Stomach smooth muscle (tissue), 2 donors: Measurements from ENCODE around the gene ARL14.

Experiments used
- H3K27ac ChIP-seq: one replicate; pipeline ENCODE4 v1.7.0; 2013; ENCODE audit warnings: mild to moderate bottlenecking, low read length, inconsistent platforms
- H3K27me3 ChIP-seq, 2 donors: one replicate each; pipeline ENCODE4 v1.7.0; 2013; ENCODE audit warnings: low read length in 2 of 2; ENCODE audit not compliant: insufficient read depth in 2 of 2, control insufficient read depth in 1 of 2
- H3K36me3 ChIP-seq, 2 donors: one replicate each; pipeline ENCODE4 v1.7.0; 2013; ENCODE audit warnings: low read length in 2 of 2; ENCODE audit not compliant: control insufficient read depth in 2 of 2, insufficient read depth in 2 of 2
- H3K4me1 ChIP-seq: one replicate; pipeline ENCODE4 v1.7.0; 2013; ENCODE audit warnings: low read length; ENCODE audit not compliant: control insufficient read depth, insufficient read depth
- H3K4me3 ChIP-seq, 2 donors: one replicate each; pipeline ENCODE4 v1.7.0; 2013; ENCODE audit warnings: low read length in 2 of 2
- H3K9ac ChIP-seq, 2 donors: one replicate each; pipeline ENCODE4 v1.7.0; 2013; ENCODE audit warnings: low read length in 2 of 2, mild to moderate bottlenecking in 1 of 2
- H3K9me3 ChIP-seq, 2 donors: one replicate each; pipeline ENCODE4 v1.7.0; 2013; ENCODE audit warnings: low read length in 2 of 2; ENCODE audit not compliant: control insufficient read depth in 2 of 2
- donor health status: healthy.
- donor health status: Pancreatic carcinoma.

The ARL14 gene

GRCh38 chr3:160675566-160676124, 1.3 kb upstream of the ARL14 start:
- Histone ChIP-seq H3K36me3 (no peaks in the 10 kb centered on the region), H3K4me3 (no peak overlapping the region), H3K4me1 (no peaks in the 10 kb centered on the region), H3K9me3 (no peaks in the 10 kb centered on the region), H3K27me3 (no peaks in the 10 kb centered on the region), H3K27ac (no peak overlapping the region), H3K9ac (no peak overlapping the region)

DNA sequence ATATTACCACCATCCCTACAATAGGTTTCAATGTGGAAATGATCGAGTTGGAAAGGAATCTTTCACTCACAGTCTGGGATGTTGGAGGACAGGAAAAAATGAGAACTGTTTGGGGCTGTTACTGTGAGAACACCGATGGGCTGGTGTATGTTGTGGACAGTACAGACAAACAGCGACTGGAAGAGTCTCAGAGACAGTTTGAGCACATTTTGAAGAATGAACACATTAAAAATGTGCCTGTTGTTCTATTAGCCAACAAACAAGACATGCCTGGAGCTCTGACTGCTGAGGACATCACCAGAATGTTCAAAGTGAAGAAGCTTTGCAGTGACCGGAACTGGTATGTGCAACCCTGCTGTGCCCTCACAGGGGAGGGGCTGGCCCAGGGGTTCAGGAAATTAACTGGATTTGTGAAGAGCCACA, 510 bp downstream of the ARL14 start:
- Histone ChIP-seq H3K4me1 (no peaks in the 10 kb centered on the region), H3K27me3 (no peaks in the 10 kb centered on the region), H3K36me3 (no peaks in the 10 kb centered on the region), H3K9me3 (no peaks in the 10 kb centered on the region), H3K4me3 (no peak overlapping the region), H3K27ac (no peak overlapping the region), H3K9ac (no peak overlapping the region)

DNA sequence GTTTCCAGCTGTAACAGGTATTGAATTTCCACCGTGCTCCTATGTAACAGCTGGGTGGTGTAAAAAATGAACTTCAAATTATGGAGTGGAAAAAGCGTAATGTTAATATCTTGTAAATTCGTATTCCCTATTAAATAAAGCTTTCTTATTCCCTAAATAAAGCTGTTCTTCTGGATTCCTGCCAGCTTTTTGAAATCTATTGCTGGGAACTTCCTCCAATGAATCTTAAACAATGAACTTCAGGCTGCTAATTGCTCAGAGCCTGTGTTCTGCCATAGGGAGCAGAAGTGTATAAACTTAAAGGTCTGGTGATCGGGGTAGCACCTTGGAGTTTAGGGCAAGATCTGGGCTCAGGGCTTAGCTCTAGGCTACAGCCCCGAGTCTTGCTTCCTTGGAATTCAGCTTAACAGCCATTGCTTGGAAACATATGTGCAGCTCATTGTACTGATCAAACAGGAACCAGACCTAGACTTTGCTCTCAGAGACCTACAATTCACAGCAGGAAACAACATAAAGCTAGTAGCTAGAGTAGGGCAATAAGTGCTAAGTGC, 1.4 kb downstream of the ARL14 start:
- Histone ChIP-seq H3K27ac (no peak overlapping the region), H3K9me3 (no peaks in the 10 kb centered on the region), H3K9ac (no peak overlapping the region), H3K4me1 (no peaks in the 10 kb centered on the region), H3K27me3 (no peaks in the 10 kb centered on the region), H3K36me3 (no peaks in the 10 kb centered on the region), H3K4me3 (no peak overlapping the region)

DNA sequence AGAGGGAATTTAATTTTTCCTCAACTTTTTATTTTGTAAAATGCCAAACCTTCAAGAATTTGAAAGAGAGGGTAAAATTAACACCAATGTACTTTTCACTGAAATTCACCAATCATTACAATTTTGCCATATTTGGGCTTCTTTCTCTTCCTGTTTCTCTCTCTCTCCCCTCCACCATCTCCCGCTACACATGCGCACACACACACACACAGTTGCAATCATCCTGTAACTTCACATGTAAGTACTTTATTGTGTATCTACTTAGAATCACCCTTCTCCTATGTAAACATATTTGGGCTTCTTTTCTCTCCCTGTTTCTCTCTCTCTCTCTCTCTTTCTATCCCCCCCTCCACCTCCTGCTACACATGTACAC, 7.4 kb downstream of the ARL14 start:
- Histone ChIP-seq H3K9me3 (no peaks in the 10 kb centered on the region), H3K4me3 (no peak overlapping the region), H3K9ac (no peak overlapping the region), H3K4me1 (no peaks in the 10 kb centered on the region), H3K36me3 (no peaks in the 10 kb centered on the region), H3K27ac (no peak overlapping the region), H3K27me3 (no peaks in the 10 kb centered on the region)

DNA sequence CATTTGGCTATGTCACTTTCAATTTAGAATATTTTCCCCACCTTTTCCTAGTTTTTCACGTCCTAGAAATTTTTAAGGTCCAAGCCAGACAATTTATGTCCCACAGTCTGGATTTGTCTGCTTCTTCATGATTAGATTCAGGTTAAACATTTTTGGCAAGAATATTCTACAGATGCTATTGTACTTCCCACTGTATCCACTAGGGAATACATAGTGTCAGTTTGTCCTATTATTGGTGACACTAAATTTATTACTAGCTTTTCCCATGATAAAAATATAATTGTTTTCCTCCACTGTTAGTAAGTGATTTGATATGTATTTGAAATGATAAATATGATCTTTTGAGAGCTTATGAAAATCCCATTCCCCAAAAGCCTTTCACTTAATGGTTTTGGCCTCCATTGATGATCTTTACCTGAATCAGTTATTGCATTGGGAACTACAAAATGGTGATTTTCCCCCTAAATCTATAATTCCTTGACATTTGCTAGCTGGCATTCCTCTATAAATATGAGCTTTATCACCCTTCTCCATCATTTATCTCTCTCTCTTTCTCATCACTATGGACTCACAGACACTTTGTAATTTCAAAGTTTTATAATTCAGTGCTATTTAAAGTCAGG, 8.3 kb downstream of the ARL14 start:
- Histone ChIP-seq H3K9me3 (no peaks in the 10 kb centered on the region), H3K9ac (no peak overlapping the region), H3K4me3 (no peak overlapping the region), H3K27me3 (no peaks in the 10 kb centered on the region), H3K4me1 (no peaks in the 10 kb centered on the region), H3K27ac (no peak overlapping the region), H3K36me3 (no peaks in the 10 kb centered on the region)

DNA sequence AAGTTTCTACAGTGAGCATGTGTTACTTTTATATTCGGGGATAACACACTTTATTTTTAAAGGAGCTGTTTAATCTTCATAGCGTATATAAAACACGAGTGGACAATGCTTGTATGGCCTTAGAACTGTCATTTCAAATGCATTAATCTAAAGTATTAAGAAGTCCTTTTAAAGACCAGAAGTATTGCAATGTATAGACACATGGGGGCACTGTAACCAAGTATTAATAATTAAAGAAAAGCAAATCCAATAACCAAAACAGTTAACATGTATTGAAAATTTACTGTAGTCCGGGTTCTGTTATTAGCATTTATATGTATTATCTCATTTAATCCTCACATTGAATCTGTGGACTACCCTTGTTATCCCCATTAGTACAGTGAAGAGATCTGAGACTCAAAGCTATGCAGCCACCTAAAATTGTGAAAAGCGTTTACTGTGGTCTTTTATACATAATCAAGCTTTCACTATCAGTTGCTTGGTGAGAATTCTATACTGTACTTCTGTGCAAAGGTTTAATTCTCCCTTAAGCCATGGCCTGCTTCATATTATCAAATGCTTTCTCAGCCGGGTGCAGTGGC, 10.1 kb downstream of the ARL14 start:
- H3K4me3 ChIP-seq = no peak overlapping the region
- no peak overlapping the region for H3K27ac ChIP-seq
- no peak overlapping the region for H3K9ac ChIP-seq
- H3K9me3 ChIP-seq = no peaks in the 10 kb centered on the region
- no peaks in the 10 kb centered on the region for H3K36me3 ChIP-seq
- H3K27me3 ChIP-seq = no peaks in the 10 kb centered on the region
- H3K4me1 ChIP-seq = no peaks in the 10 kb centered on the region

- H3K4me1 ChIP-seq = no peaks in the 10 kb centered on the region
- H3K4me3 ChIP-seq = no peak overlapping the region
- no peak overlapping the region for H3K9ac ChIP-seq
- H3K27ac ChIP-seq = no peak overlapping the region
- H3K9me3 ChIP-seq = no peaks in the 10 kb centered on the region
- H3K27me3 ChIP-seq = no peaks in the 10 kb centered on the region
- H3K36me3 ChIP-seq = no peaks in the 10 kb centered on the region
Measured at GRCh38 chr3:160691151-160691550, 14.2 kb downstream of the ARL14 start.

DNA sequence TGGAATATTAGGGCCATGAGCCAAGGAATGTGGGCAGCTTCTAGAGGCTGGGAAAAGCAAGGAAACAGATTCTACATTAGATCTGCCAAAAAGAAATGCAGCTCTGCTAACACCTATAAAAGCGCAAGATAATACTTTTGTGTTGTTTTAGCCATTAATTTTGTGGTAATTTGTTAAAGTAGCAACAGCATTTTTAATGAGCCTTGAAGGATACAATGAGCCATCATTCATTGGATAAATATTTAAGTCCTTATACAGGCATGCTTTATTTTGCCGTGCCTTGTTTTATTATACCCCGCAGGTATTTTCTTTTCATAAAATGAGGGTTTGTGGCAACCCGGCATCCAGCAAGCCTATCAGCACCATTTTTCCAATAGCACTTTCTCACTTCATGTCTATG, 15.0 kb downstream of the ARL14 start:
- no peak overlapping the region for H3K4me3 ChIP-seq
- H3K4me1 ChIP-seq = no peaks in the 10 kb centered on the region
- H3K9ac ChIP-seq = no peak overlapping the region
- H3K27me3 ChIP-seq = no peaks in the 10 kb centered on the region
- H3K27ac ChIP-seq = no peak overlapping the region
- no peaks in the 10 kb centered on the region for H3K9me3 ChIP-seq
- no peaks in the 10 kb centered on the region for H3K36me3 ChIP-seq

DNA sequence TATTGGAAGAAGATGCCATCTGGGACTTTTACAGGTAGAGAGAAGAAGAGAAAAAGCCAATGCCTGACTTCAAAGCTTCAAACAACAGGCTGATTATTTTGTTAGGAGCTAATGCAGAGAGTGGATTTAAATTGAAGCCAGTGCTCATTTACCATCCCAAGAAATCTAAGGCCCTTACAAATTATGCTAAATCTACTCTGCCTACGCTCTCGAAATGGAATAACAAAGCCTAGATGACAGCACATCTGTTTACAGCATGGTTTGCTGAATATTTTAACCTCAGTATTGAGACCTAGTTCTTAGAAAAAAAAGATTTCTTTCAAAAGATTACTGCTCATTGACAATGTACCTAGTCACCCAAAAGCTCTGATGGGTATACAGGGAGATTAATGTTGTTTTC, 16.2 kb downstream of the ARL14 start:
- Histone ChIP-seq H3K4me1 (no peaks in the 10 kb centered on the region), H3K27me3 (no peaks in the 10 kb centered on the region), H3K9ac (no peak overlapping the region), H3K9me3 (no peaks in the 10 kb centered on the region), H3K27ac (no peak overlapping the region), H3K36me3 (no peaks in the 10 kb centered on the region), H3K4me3 (no peak overlapping the region)

GRCh38 chr3:160694345-160694744, 17.4 kb downstream of the ARL14 start:
- Histone ChIP-seq H3K4me3 (no peak overlapping the region), H3K9ac (no peak overlapping the region), H3K27me3 (no peaks in the 10 kb centered on the region), H3K4me1 (no peaks in the 10 kb centered on the region), H3K27ac (no peak overlapping the region), H3K36me3 (no peaks in the 10 kb centered on the region), H3K9me3 (no peaks in the 10 kb centered on the region)

DNA sequence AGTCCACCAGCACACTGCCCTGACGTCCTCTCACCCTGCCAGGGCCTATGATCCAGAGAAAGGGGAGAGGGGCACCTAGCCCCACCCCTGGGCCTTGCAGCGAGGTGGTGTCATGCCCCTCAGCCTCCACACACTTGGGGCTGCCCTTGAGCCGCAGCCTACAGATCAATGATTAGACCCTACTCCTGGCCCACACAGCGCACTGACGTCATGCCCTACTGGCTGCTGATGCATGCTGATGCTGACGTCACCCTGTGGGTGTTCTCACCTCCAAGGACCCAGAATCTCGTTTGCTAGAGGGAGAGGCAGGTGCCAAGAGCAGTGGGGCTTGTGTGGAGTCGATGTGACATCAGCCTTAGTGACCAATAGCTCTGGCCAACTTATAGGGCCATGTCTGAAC, 18.0 kb downstream of the ARL14 start:
- no peaks in the 10 kb centered on the region for H3K36me3 ChIP-seq
- no peaks in the 10 kb centered on the region for H3K27me3 ChIP-seq
- H3K4me1 ChIP-seq = no peaks in the 10 kb centered on the region
- H3K9ac ChIP-seq = no peak overlapping the region
- H3K27ac ChIP-seq = no peak overlapping the region
- no peaks in the 10 kb centered on the region for H3K9me3 ChIP-seq
- no peak overlapping the region for H3K4me3 ChIP-seq
